Natural killer cell (primary cell): ENCODE results near the gene SLC38A3. TPM values are rescaled to one million over a fixed set of nuclear protein-coding genes. Genes with fewer than 3 reads are reported as not detected.

Experiments
- ATAC-seq, 3 donors: fragments of 150-1000 bp in 2 of 3; fragments of 200-7000 bp in 1 of 3; cut with Tn5 transposase; 1 replicate in 1 of 3; 2 replicates in 2 of 3; pipeline ENCODE4 v1.10.0; 2021; ENCODE audit warnings: mild to moderate bottlenecking in 2 of 3, moderate library complexity in 2 of 3
- DNase-seq, 2 donors: peaks; one replicate each; pipeline versions ENCODE4 v3.0.0 to v3.0.0-alpha.2; 2013 to 2021; ENCODE audit warnings: mixed read lengths in 1 of 2
- H3K27ac ChIP-seq: one replicate; pipeline ENCODE4 v1.5.1; 2013; ENCODE audit warnings: mild to moderate bottlenecking, low read length
- H3K27me3 ChIP-seq: one replicate; pipeline ENCODE4 v1.6.1; 2013; ENCODE audit warnings: low read length; ENCODE audit not compliant: control insufficient read depth, insufficient read depth
- H3K36me3 ChIP-seq: one replicate; pipeline ENCODE4 v1.6.1; 2013; ENCODE audit warnings: low read length; ENCODE audit not compliant: control insufficient read depth, insufficient read depth
- H3K4me1 ChIP-seq: one replicate; pipeline ENCODE4 v1.6.1; 2013; ENCODE audit warnings: low read length; ENCODE audit not compliant: control insufficient read depth, insufficient read depth
- H3K4me3 ChIP-seq: one replicate; pipeline ENCODE4 v1.5.1; 2013; ENCODE audit warnings: low read length
- H3K9me3 ChIP-seq: one replicate; pipeline ENCODE4 v1.6.1; 2013; ENCODE audit warnings: low read length; ENCODE audit not compliant: control insufficient read depth, insufficient read depth
- H3K27ac Mint-ChIP-seq, 2 donors: one replicate each; pipeline ENCODE4 v1.8.0; 2022; ENCODE audit warnings: mild to moderate bottlenecking in 2 of 2, mixed read lengths in 2 of 2, moderate library complexity in 1 of 2
- H3K27me3 Mint-ChIP-seq, 2 donors: one replicate each; pipeline ENCODE4 v1.8.0; 2022; ENCODE audit warnings: low read depth in 2 of 2, mixed read lengths in 2 of 2
- H3K36me3 Mint-ChIP-seq: one replicate; pipeline ENCODE4 v1.8.0; 2022; ENCODE audit warnings: mixed read lengths
- H3K4me1 Mint-ChIP-seq, 2 donors: one replicate each; pipeline ENCODE4 v1.8.0; 2022; ENCODE audit warnings: mixed read lengths in 2 of 2
- H3K4me3 Mint-ChIP-seq: one replicate; pipeline ENCODE4 v1.8.0; 2022; ENCODE audit warnings: mild to moderate bottlenecking, moderate library complexity, mixed read lengths
- H3K9me3 Mint-ChIP-seq, 2 donors: one replicate each; pipeline ENCODE4 v1.8.0; 2022; ENCODE audit warnings: mixed read lengths in 2 of 2
- WGBS: methylation state at CpG from one replicate; pipeline ENCODE4 v1.1.7; 2013; ENCODE audit warnings: missing lambda C conversion rate; ENCODE audit not compliant: insufficient coverage; 5-methylcytosine and 5-hydroxymethylcytosine counted together
- intact Hi-C: fragments of 100-400 bp; cut with micrococcal nuclease; formaldehyde crosslinking; loops from one replicate; pipeline ENCODE4 v1.14.2; 2022
- total RNA-seq, 4 donors: library from RNA; stranded (reverse); fragments of 120-200 nt in 1 of 4; gene quantifications; one replicate each; pipeline versions ENCODE4 v1.2.3 to v1.2.4, GENCODE V29; 2013 to 2022
- TF ChIP-seq, protein P1 (sequence below): fragments of 200-600 bp; IDR thresholded peaks from one replicate; pipeline ENCODE4 v1.8.0; 2022; ENCODE audit warnings: antibody characterized with exemption

SLC38A3 gene
- total RNA-seq, 3 donors from 2014 or later (not counting 1 experiment from before 2014, with no cell fraction given): 0.82 TPM; not detected in 2

DNA sequence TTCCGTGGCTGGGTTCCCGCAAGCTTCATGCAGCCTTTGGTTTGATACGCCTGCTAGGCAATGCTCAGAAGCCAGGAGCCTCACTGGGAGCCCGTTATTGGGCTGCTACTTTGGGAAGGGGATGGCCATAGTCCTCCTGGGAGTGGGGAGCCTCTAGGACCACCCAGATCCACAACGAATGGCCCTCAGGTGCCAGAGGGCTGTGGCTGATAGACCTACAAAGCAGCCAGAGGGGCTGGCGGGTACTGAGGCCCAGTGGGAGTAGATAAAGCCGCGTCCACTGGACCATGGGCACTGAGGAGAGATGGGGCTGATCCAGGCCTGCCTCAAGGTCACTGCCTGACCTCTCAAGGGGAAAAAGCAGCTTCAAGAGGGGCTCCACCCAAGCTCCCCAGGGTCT is 12.9 kb upstream of the SLC38A3 start:
- H3K36me3 ChIP-seq: no peaks in the 10 kb centered on the region
- TF ChIP-seq, protein P1, sequence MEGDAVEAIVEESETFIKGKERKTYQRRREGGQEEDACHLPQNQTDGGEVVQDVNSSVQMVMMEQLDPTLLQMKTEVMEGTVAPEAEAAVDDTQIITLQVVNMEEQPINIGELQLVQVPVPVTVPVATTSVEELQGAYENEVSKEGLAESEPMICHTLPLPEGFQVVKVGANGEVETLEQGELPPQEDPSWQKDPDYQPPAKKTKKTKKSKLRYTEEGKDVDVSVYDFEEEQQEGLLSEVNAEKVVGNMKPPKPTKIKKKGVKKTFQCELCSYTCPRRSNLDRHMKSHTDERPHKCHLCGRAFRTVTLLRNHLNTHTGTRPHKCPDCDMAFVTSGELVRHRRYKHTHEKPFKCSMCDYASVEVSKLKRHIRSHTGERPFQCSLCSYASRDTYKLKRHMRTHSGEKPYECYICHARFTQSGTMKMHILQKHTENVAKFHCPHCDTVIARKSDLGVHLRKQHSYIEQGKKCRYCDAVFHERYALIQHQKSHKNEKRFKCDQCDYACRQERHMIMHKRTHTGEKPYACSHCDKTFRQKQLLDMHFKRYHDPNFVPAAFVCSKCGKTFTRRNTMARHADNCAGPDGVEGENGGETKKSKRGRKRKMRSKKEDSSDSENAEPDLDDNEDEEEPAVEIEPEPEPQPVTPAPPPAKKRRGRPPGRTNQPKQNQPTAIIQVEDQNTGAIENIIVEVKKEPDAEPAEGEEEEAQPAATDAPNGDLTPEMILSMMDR: no peak
- ATAC-seq (no peak), DNase-seq (no peak)
- H3K36me3 Mint-ChIP-seq: no peaks in the 10 kb centered on the region
- no peaks in the 10 kb centered on the region for H3K9me3 Mint-ChIP-seq
- H3K4me3 Mint-ChIP-seq: no peak overlapping the region
- H3K27me3 ChIP-seq: peaks cover 12% of the 10 kb centered on the region
- H3K27ac Mint-ChIP-seq: no peak overlapping the region
- H3K9me3 ChIP-seq: no peaks in the 10 kb centered on the region
- peaks cover 0 to 6% of the 10 kb centered on the region in 2 donors for H3K4me1 Mint-ChIP-seq
- WGBS: 85% methylated on average over 8 of the region's 8 CpGs
- no peak overlapping the region for H3K4me3 ChIP-seq
- intact Hi-C loops: loop anchor here (1.0 kb wide), 1 partner anchor 81 kb away; no protein-coding TSS in a partner anchor
- no peak overlapping the region for H3K27ac ChIP-seq
- peaks cover 21% of the 10 kb centered on the region for H3K4me1 ChIP-seq
- H3K27me3 Mint-ChIP-seq: peaks cover 7 to 12% of the 10 kb centered on the region in 2 donors

DNA sequence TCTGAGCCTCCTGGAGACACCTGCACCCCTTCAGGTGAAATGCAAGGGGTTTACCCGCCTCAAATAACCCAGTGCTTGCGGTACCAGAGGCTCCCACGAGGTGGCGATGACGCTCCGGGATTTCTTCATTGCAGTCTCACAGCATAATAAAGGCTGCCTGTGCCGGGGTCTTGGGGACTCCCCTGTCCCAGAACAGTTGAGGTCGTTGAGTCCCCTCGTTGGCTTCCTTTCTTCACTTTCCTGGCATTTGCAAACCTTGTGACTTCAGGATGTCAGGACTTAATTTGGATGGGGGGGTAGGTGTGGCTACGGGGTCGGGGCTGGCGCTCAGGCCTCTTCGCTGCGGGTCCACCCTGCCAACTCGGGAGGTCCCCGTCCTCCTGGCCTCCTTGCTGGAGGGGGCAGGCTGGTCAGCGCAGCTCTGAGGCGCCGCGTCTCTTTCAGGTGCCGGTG is 12.4 kb upstream of the SLC38A3 start:
- no peak overlapping the region for H3K27ac Mint-ChIP-seq
- Histone ChIP-seq H3K4me3 (no peak overlapping the region), H3K9me3 (no peaks in the 10 kb centered on the region), H3K4me1 (peaks cover 21% of the 10 kb centered on the region), H3K27me3 (peaks cover 12% of the 10 kb centered on the region), H3K27ac (no peak overlapping the region), H3K36me3 (no peaks in the 10 kb centered on the region)
- ATAC-seq (peak; percentile 54 to 69 (median 58)), DNase-seq (peak; percentile 81 to 91)
- peaks cover 7 to 12% of the 10 kb centered on the region in 2 donors for H3K27me3 Mint-ChIP-seq
- peaks cover 0 to 6% of the 10 kb centered on the region in 2 donors for H3K4me1 Mint-ChIP-seq
- WGBS: 15% methylated on average over 21 of the region's 21 CpGs
- intact Hi-C loops: loop anchor here (1.0 kb wide), 1 partner anchor 81 kb away; no protein-coding TSS in a partner anchor
- H3K4me3 Mint-ChIP-seq: no peak overlapping the region
- H3K9me3 Mint-ChIP-seq: no peaks in the 10 kb centered on the region
- no peaks in the 10 kb centered on the region for H3K36me3 Mint-ChIP-seq
- TF ChIP-seq, protein P1: peak; percentile 83

DNA sequence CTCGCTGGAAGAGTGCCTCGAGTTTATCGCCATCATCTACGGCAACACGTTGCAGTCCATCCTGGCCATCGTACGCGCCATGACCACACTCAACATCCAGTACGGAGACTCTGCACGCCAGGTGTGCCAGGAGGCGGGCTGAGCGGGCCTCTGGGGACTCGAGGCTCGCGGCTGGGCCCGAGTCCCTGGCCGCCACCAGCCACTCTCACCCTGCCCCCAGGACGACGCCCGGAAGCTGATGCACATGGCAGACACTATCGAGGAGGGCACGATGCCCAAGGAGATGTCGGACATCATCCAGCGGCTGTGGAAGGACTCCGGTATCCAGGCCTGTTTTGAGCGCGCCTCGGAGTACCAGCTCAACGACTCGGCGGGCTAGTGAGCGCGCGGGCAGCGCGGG is 11.8 kb upstream of the SLC38A3 start:
- Mint-ChIP-seq H3K4me1 (peaks cover 0 to 6% of the 10 kb centered on the region in 2 donors), H3K36me3 (no peaks in the 10 kb centered on the region), H3K4me3 (no peak overlapping the region), H3K9me3 (no peaks in the 10 kb centered on the region), H3K27ac (no peak overlapping the region), H3K27me3 (peaks cover 7 to 12% of the 10 kb centered on the region in 2 donors)
- WGBS: 44% methylated on average over 36 of the region's 36 CpGs
- peaks cover 12% of the 10 kb centered on the region for H3K27me3 ChIP-seq
- no peak overlapping the region for H3K27ac ChIP-seq
- intact Hi-C loops: no loop called here
- H3K36me3 ChIP-seq: no peaks in the 10 kb centered on the region
- TF ChIP-seq, protein P1: no peak
- no peaks in the 10 kb centered on the region for H3K9me3 ChIP-seq
- ATAC-seq (no peak), DNase-seq (no peak)
- peaks cover 21% of the 10 kb centered on the region for H3K4me1 ChIP-seq
- H3K4me3 ChIP-seq: no peak overlapping the region

GRCh38 chr3:50193746-50194127 is 11.3 kb upstream of the SLC38A3 start:
- Histone ChIP-seq H3K36me3 (no peaks in the 10 kb centered on the region), H3K4me1 (peaks cover 21% of the 10 kb centered on the region), H3K27ac (no peak overlapping the region), H3K9me3 (no peaks in the 10 kb centered on the region), H3K27me3 (peaks cover 12% of the 10 kb centered on the region), H3K4me3 (no peak overlapping the region)
- DNase-seq (peak in 1 of 2 donors; percentile 21), ATAC-seq (no peak)
- TF ChIP-seq, protein P1: no peak
- Mint-ChIP-seq H3K4me3 (no peak overlapping the region), H3K36me3 (no peaks in the 10 kb centered on the region), H3K4me1 (peaks cover 0 to 6% of the 10 kb centered on the region in 2 donors), H3K9me3 (no peaks in the 10 kb centered on the region), H3K27ac (no peak overlapping the region), H3K27me3 (peaks cover 7 to 12% of the 10 kb centered on the region in 2 donors)
- WGBS: 28% methylated on average over 34 of the region's 34 CpGs
- intact Hi-C loops: loop anchor here (1.0 kb wide), 2 partner anchors 33 to 53 kb away; no protein-coding TSS in a partner anchor
